ENCODE results near the gene ARHGAP4. TPM values are rescaled to one million over a fixed set of nuclear protein-coding genes. Genes with fewer than 3 reads are reported as not detected.

The ARHGAP4 gene
- total RNA-seq, 1 donor from 2014 or later, result 72.2 TPM

- DNase-seq (ENCODE audit: low spot score), result no peak
These were observed 6.8 kb downstream of the ARHGAP4 start for GRCh38 chrX:153919281-153919680.

GRCh38 chrX:153917869-153918268, 8.2 kb downstream of the ARHGAP4 start:
- no peak for DNase-seq (ENCODE audit: low spot score)
- Mint-ChIP-seq H3K27me3 (ENCODE audit: unreplicated experiment) (no peaks in the 10 kb centered on the region), H3K4me1 (ENCODE audit: unreplicated experiment) (peaks cover 7% of the 10 kb centered on the region), H3K4me3 (ENCODE audit: unreplicated experiment) (no peak overlapping the region), H3K36me3 (ENCODE audit: low read depth, unreplicated experiment) (peaks cover 5% of the 10 kb centered on the region), H3K27ac (ENCODE audit: unreplicated experiment) (no peak overlapping the region), H3K9me3 (ENCODE audit: unreplicated experiment) (no peaks in the 10 kb centered on the region)
- no peak for TF ChIP-seq CTCF (IDR thresholded peaks at IDR 0.05; ENCODE audit: unreplicated experiment)

More at GRCh38 chrX:153919281-153919680, 6.8 kb downstream of the ARHGAP4 start:
- peaks cover 8% of the 10 kb centered on the region for H3K4me1 Mint-ChIP-seq (ENCODE audit: unreplicated experiment)
- TF ChIP-seq CTCF (IDR thresholded peaks at IDR 0.05; ENCODE audit: unreplicated experiment), result no peak
- H3K27ac Mint-ChIP-seq (ENCODE audit: unreplicated experiment), result no peak overlapping the region
- no peaks in the 10 kb centered on the region for H3K9me3 Mint-ChIP-seq (ENCODE audit: unreplicated experiment)
- no peaks in the 10 kb centered on the region for H3K27me3 Mint-ChIP-seq (ENCODE audit: unreplicated experiment)
- H3K36me3 Mint-ChIP-seq (ENCODE audit: low read depth, unreplicated experiment), result peaks cover 5% of the 10 kb centered on the region
- H3K4me3 Mint-ChIP-seq (ENCODE audit: unreplicated experiment), result no peak overlapping the region

- no peak for DNase-seq (ENCODE audit: low spot score)
- H3K27ac Mint-ChIP-seq (ENCODE audit: unreplicated experiment), result no peak overlapping the region
- H3K36me3 Mint-ChIP-seq (ENCODE audit: low read depth, unreplicated experiment), result peaks cover 10% of the 10 kb centered on the region
- no peaks in the 10 kb centered on the region for H3K27me3 Mint-ChIP-seq (ENCODE audit: unreplicated experiment)
- no peaks in the 10 kb centered on the region for H3K4me1 Mint-ChIP-seq (ENCODE audit: unreplicated experiment)
- no peaks in the 10 kb centered on the region for H3K9me3 Mint-ChIP-seq (ENCODE audit: unreplicated experiment)
- H3K4me3 Mint-ChIP-seq (ENCODE audit: unreplicated experiment), result no peak overlapping the region
- no peak for TF ChIP-seq CTCF (IDR thresholded peaks at IDR 0.05; ENCODE audit: unreplicated experiment)
These were observed 12.4 kb downstream of the ARHGAP4 start for GRCh38 chrX:153913701-153914100.

- H3K27ac Mint-ChIP-seq (ENCODE audit: unreplicated experiment), result no peak overlapping the region
- H3K9me3 Mint-ChIP-seq (ENCODE audit: unreplicated experiment), result no peaks in the 10 kb centered on the region
- H3K36me3 Mint-ChIP-seq (ENCODE audit: low read depth, unreplicated experiment), result peaks cover 10% of the 10 kb centered on the region
- H3K27me3 Mint-ChIP-seq (ENCODE audit: unreplicated experiment), result no peaks in the 10 kb centered on the region
- H3K4me1 Mint-ChIP-seq (ENCODE audit: unreplicated experiment), result no peaks in the 10 kb centered on the region
- TF ChIP-seq CTCF (IDR thresholded peaks at IDR 0.05; ENCODE audit: unreplicated experiment), result no peak
- no peak for DNase-seq (ENCODE audit: low spot score)
- H3K4me3 Mint-ChIP-seq (ENCODE audit: unreplicated experiment), result no peak overlapping the region
These were observed 12.9 kb downstream of the ARHGAP4 start for GRCh38 chrX:153913211-153913610.

- no peaks in the 10 kb centered on the region for H3K4me1 Mint-ChIP-seq (ENCODE audit: unreplicated experiment)
- peaks cover 4% of the 10 kb centered on the region for H3K36me3 Mint-ChIP-seq (ENCODE audit: low read depth, unreplicated experiment)
- no peaks in the 10 kb centered on the region for H3K9me3 Mint-ChIP-seq (ENCODE audit: unreplicated experiment)
- no peaks in the 10 kb centered on the region for H3K27me3 Mint-ChIP-seq (ENCODE audit: unreplicated experiment)
- DNase-seq (ENCODE audit: low spot score), result no peak
- H3K4me3 Mint-ChIP-seq (ENCODE audit: unreplicated experiment), result no peak overlapping the region
- peak overlapping the region; percentile 74 for H3K27ac Mint-ChIP-seq (ENCODE audit: unreplicated experiment)
- TF ChIP-seq CTCF (IDR thresholded peaks at IDR 0.05; ENCODE audit: unreplicated experiment), result no peak
These were observed 14.3 kb downstream of the ARHGAP4 start for GRCh38 chrX:153911798-153912197.
